Adrenal gland (tissue), 5 donors: ENCODE data around the gene RGS14.

ENCODE experiments used
- POLR2A ChIP-seq, 2 donors: fragments of 450-650 bp; IDR thresholded peaks; one replicate each; pipeline ENCODE4 v1.6.1; 2017; ENCODE audit warnings: antibody characterized with exemption in 2 of 2, mild to moderate bottlenecking in 2 of 2, moderate library complexity in 1 of 2
- TF ChIP-seq, protein P1 (sequence below), 6 experiments: fragments of 450-650 bp in 4 of 6; fragments of 200-600 bp in 2 of 6; sonication (generic) in 1 of 6; IDR thresholded peaks; 1 replicate in 5 of 6; 2 replicates in 1 of 6; pipeline versions ENCODE4 v1.5.1 to v1.8.0; 2016 to 2021; ENCODE audit warnings: antibody characterized with exemption in 6 of 6, mild to moderate bottlenecking in 2 of 6, moderate library complexity in 1 of 6
- donor health status: DM: no; HTN: no; CAD: no.

DNA sequence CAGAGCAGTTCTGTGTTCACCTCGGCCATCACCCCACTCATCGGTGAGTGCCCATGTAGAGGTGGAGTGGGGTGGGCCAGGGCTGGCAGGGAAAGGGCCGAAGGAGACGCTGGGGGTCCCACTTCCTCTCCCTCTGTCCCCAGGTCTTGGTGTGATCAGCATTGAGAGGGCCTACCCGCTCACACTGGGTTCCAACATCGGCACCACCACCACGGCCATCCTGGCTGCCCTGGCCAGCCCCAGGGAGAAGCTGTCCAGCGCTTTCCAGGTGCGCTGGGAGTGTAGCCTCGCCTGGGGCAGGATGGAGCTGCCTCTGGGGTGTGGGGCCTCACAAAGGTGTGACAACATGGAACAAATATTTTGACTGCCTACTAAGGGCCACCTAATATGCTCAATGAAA is 39.1 kb downstream of the RGS14 start:
- TF ChIP-seq, protein P1, sequence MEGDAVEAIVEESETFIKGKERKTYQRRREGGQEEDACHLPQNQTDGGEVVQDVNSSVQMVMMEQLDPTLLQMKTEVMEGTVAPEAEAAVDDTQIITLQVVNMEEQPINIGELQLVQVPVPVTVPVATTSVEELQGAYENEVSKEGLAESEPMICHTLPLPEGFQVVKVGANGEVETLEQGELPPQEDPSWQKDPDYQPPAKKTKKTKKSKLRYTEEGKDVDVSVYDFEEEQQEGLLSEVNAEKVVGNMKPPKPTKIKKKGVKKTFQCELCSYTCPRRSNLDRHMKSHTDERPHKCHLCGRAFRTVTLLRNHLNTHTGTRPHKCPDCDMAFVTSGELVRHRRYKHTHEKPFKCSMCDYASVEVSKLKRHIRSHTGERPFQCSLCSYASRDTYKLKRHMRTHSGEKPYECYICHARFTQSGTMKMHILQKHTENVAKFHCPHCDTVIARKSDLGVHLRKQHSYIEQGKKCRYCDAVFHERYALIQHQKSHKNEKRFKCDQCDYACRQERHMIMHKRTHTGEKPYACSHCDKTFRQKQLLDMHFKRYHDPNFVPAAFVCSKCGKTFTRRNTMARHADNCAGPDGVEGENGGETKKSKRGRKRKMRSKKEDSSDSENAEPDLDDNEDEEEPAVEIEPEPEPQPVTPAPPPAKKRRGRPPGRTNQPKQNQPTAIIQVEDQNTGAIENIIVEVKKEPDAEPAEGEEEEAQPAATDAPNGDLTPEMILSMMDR (IDR thresholded peaks at IDR 0.05) = no peak
- no peak for TF ChIP-seq POLR2A (IDR thresholded peaks at IDR 0.05)
